Gastrocnemius medialis (tissue), 4 donors: ENCODE results near the gene VWDE.

ENCODE experiments used
- POLR2A ChIP-seq, 2 donors: fragments of 450-650 bp; IDR thresholded peaks; one replicate each; pipeline ENCODE4 v1.6.1; 2017; ENCODE audit warnings: antibody characterized with exemption in 2 of 2, mild to moderate bottlenecking in 2 of 2, moderate library complexity in 2 of 2
- TF ChIP-seq, protein P1 (sequence below), 5 experiments: fragments of 450-650 bp in 3 of 5; fragments of 200-600 bp in 2 of 5; sonication (generic) in 2 of 5; IDR thresholded peaks in 4 of 5; conservative IDR thresholded peaks in 1 of 5; 1 replicate in 4 of 5; 2 replicates in 1 of 5; pipeline ENCODE4 v1.5.1; 2016 to 2019; ENCODE audit warnings: antibody characterized with exemption in 5 of 5, mild to moderate bottlenecking in 3 of 5, moderate library complexity in 3 of 5

DNA sequence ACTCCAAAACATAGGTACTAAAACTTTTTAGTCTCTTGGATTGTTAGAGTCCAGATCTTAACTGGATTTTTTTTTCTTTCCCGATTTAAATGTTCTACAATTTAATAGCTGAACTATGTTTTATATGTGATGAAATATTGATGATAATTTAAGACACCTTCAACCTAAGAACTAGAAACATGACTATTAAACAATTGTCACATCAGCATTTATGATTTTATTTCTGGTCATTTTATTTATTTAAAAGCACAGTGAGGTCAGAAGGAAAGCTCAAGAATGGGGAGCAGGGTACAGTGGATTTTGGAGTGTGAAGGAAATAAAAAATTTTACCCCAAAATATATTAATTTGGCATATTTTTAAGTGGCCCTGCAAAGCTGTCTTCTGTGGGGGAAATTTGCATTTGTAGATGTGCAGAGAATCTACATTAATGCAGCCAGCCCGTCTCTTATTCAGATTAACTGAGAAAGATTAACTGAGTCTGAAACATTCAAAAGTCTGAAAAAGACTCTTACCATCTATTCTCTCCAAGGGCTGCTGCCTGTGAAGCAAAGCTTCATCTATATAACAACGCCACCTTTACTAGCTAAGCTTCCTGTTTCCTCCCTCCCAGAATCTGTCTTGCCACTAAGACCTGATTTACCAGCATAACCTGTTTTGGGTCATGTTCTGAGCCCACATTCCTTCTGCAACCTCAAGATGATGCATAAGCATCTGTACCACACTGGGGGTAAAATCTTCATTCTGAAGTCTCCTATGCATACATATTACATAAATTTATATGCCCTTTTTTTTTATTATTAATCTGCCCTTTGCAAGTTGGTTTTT is 106.2 kb downstream of the VWDE start:
- no peak for TF ChIP-seq POLR2A (IDR thresholded peaks at IDR 0.05)
- TF ChIP-seq, protein P1, sequence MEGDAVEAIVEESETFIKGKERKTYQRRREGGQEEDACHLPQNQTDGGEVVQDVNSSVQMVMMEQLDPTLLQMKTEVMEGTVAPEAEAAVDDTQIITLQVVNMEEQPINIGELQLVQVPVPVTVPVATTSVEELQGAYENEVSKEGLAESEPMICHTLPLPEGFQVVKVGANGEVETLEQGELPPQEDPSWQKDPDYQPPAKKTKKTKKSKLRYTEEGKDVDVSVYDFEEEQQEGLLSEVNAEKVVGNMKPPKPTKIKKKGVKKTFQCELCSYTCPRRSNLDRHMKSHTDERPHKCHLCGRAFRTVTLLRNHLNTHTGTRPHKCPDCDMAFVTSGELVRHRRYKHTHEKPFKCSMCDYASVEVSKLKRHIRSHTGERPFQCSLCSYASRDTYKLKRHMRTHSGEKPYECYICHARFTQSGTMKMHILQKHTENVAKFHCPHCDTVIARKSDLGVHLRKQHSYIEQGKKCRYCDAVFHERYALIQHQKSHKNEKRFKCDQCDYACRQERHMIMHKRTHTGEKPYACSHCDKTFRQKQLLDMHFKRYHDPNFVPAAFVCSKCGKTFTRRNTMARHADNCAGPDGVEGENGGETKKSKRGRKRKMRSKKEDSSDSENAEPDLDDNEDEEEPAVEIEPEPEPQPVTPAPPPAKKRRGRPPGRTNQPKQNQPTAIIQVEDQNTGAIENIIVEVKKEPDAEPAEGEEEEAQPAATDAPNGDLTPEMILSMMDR (IDR thresholded peaks at IDR 0.05 in 4 of 5, conservative IDR thresholded peaks at IDR 0.05 in 1 of 5): no peak
